GM21619 (cell line): ENCODE measurements around the gene PGP.

Experiments used
- ATAC-seq: cut with Tn5 transposase; IDR thresholded peaks from one replicate; pipeline ENCODE4 v1.9.1; 2021; ENCODE audit not compliant: unreplicated experiment

PGP gene

DNA sequence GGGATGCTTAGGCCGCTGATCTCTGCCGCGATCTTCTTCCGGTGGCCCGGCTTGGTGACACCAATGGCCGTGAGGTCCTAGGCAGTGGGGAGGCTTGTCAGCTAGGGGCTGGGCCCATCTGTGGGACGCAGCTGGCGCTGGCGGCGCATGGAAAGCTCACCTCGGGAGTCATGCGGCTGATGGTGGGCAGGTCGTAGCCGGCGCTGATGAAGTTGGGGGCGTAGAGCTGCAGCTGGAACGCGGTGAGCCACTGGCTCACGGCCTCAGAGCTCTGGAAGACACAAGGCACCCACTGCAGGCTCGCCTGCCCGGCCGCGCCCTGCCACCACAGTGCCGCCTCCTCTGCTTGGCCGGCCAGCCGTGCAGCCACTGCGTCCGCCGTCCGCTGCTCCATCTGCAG is 31.0 kb downstream of the PGP start:
- ATAC-seq, result no peak

DNA sequence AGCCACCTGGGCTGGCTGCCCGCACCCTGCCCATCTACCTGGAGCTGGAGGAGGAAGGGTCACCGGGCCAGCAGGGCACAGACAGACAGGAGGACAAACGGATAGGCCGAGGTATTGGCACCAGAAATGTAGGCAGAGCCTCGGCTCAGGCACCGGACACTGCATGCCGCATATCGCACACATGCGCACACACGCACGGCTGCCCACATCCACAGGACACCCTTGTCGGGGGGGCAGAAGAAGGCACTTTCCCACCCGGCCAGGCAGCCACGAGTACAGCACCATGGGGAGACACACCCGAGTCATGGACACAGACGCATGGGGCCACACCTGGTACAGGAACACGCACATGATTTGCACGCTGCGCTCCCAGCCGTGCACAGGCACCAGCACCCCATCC is 32.7 kb downstream of the PGP start:
- no peak for ATAC-seq

DNA sequence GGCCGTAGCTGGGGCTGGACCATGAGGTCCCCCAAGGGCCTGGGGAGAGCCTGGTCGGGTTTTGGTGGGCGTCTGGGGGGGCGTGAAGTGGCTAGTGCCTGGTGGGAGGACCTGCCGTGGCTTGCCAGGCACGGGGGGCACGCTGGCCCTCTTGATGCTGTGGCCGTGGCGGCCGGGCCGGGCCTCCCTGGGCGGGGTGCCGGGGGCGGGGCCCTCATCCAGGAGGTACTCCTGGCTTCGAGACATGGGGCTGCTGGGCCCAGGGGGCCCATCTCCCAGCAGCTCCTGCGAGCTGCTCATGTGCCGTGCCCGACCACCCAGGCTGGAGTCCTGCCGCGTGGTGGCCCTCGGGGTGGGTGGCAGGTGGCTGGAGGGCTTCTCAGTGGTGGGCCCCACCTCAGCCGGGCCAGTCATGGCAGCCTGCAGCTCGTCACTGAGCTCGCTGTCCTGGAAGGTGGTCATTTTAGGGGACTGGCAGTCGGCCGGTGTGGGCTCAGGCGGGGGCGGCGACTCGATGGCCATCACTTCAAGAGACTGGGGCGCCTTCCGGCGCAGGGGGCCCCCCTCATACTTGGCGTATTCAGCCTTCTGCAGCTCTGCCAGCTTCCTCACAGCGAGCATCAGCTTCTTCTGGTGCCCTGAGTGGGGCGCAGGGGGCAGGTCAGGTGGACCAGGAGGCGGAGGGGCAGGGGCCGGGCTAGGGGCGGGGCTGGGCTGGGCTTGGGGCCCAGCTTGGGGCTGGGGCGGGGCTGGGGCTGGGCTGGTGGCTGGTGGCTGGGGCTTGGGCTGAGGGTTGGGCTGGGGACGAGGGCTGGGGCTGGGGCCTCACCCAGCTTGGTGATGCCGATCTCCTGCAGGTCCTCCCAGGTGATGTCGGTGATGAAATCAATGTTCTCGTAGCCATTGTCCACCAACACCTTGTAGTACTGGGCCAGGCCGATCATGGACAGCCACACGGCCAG is 33.4 kb downstream of the PGP start:
- no peak for ATAC-seq

DNA sequence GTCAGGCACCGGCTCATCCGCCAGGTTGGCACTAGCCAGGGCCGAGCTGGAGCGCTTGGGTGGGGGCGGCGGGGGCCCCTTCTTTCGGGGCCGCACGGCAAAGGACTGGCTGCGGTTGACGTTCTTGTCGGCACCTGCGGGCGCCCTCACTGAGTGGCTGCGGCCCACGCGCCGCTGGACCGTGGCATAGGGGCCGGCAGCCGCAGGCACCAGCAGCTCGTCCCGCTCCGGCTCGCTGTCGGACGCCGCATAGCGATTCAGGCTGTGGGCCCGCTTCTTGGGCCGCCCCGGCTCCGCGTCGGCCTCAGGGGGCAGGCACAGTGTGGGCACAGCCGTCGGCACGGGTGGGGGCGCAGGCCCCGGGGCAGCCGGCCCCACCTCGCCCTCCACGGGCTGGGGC is 34.2 kb downstream of the PGP start:
- no peak for ATAC-seq

DNA sequence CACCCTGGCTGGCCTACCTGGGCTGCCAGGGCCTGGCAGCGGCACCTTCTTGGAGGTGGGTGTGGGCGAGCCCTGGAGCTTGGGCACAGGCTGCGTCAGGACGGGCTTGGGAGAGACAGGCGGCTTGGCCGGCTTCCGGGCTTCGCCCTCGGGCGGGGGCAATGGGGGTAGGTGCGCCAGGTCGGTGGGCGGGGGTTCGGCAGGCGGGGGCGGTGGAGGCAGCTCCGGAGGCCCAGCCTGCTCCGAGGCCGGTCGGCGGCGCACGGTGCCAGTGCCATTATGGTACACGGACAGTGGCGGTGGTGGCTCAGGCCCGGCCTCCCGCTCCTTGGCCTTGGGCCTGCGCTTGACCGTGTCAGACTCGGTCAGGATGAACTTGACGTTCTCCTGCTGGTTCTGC is 35.1 kb downstream of the PGP start:
- ATAC-seq, result no peak

DNA sequence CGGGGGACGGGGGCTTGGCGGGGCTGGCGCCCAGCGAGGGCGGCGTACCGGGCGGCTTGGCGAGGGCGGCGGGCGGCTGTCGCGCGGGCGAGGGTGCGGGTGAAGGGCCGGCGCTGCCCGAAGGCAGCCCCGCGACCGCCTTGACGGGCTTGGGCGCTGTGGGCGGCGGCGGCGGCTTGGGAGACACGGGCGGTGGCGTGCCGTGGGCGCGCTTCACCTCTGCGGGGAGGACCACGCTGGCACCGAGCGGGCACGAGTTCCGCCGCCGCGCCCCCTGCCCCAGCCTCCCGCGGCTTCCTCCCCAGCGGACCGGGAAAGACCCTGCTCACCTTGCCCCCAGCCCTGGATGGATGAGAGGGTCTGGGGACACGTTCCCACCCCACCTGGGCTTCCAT is 35.5 kb downstream of the PGP start:
- no peak for ATAC-seq

DNA sequence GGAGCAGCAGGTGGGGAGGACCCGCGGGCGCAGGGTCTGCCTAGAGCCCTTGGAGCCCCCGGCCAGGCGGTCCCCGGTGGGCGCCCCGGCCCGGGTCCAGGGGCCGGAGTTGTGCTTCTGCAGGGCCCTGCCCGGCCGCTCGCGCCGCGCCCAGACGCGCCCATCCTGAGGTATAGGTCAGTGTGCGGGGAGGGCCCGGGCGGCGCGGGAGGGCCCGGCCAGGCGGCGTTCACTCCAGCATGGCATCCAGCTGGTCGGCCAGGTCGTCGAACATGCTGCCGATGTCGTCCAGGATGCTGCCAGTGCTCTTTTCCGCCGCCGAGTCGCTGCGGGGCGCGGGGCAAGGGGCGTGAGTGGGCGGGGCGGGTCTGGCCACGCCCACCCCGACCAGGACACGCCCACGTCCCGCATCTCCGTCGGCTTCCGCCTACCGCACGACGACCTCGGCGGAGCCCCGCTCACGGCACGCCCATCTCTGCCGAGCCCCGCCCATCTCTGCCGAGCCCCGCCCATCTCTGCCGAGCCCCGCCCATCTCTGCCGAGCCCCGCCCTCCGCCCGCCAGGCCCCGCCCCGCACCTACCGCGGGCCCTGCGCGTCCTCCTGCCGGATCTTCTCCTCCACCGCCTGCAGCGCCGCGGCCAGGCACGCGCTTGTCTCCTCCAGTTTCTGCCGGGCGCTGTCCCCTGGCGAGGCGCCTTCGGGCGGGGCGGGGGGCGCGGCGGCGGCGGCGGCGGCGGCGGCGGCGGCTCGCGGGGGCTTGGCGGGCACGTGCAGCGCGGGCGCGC is 36.1 kb downstream of the PGP start:
- ATAC-seq, result no peak

DNA sequence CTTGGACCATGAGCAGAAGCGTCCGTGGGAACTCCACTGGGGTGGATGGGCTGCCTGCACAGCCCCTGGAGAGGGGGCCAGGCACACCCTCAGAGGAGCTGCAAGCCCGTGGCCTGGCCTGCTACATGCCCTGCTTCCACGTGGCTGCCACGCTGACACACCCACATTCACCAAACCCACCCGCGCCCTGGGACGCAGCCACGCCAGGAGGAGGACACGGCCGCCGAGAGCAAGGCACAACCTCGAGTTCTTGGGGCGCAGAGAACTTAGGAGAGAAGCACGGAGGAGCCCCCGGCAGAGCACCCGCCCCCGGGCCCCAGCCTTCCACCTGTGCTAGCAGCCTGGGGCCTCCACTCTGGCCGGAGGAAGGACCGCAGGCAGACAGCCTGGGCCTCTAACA is 37.1 kb downstream of the PGP start:
- ATAC-seq, result no peak

DNA sequence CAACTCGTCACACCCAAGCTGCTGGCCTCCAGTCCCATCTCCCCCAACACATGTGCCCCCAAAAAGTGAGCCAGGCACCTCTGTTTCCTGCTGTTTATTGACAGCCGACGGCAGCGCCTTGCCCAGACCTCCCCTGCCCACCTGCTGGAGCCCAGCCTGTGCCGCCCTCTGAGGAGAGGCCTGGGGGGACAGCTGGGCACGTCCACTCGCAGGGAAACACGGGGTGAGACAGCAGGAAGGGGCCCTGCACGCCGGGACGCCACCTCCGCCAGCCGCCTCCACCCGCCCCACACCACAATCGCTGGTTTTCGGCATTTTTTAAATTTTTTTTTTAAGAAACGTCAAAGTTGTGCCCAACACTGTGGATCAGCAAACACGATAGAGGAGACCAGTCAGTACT is 37.5 kb downstream of the PGP start:
- ATAC-seq, result no peak

DNA sequence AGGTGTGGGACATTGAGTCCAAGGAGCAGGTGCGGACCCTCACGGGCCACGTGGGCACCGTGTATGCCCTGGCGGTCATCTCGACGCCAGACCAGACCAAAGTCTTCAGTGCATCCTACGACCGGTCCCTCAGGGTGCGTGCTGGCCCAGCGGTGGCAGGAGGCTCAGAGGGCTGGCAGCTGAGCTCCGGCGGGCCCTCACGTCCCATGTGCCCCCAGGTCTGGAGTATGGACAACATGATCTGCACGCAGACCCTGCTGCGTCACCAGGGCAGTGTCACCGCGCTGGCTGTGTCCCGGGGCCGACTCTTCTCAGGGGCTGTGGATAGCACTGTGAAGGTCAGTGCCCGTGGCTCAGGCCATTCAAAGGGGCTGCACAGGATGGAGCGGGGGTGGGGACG is 38.6 kb downstream of the PGP start:
- ATAC-seq, result no peak

DNA sequence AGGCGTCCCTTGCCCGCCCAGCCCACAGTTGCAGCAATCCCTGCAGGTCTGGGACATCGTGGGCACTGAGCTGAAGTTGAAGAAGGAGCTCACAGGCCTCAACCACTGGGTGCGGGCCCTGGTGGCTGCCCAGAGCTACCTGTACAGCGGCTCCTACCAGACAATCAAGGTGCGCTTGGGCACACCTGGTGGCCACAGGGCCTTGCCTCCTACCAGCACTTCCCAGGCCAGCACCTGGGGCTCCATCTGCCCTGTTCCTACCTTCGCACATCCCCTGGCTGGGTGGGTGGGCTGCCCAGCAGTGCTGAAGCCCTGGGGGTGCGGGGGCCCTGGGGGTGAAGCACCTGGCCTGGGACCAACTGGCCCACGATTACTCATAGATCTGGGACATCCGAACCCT is 39.2 kb downstream of the PGP start:
- no peak for ATAC-seq

DNA sequence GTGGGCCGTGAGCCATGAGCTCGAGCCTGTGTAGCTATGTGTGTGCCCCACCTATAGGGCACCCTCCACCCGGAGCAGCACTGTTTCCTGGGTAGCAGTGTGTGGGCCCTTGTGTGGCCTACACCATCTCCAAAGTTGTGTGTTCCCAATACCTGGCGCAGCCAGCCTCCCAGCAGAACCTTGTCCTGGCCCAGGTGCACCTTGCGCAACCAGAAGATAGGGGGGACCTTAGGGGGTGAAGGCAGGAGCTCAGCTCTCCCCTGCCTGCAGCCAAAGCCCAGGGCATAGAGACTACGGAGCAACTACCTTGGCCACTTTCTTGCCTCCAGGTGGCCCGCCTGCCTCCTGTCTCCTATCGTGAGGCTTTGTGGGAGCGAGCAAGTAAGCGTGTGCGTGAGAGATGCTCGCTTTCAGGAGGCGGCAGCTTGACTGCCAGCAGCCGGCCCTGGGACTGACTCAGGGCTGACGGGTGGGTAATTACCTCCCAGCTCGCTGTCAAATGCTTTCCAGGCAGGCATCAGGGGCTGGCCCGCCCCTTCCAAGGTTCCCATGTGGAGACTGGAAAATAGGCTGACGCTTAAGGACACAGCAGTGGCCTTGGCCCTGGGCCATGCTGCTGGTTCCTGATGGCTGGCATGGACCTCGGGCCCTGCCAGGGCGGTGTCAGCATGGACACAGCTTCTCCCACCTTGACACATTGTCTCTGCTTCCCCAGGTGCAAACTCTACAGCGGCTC is 40.1 kb downstream of the PGP start:
- ATAC-seq, result no peak

DNA sequence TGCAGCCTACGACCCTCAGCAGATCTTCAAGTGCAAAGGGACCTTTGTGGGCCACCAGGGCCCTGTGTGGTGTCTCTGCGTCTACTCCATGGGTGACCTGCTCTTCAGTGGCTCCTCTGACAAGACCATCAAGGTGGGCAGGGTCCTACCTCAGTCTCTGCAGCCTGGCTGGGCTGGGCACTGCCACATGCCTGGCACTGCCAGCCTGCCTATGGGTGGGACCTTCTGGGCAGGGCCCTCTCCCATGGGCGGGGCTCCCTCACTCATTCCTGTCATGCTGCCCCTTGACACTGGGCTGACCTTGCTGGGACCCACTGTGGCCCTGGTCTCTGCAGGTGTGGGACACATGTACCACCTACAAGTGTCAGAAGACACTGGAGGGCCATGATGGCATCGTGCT is 40.7 kb downstream of the PGP start:
- ATAC-seq, result no peak

DNA sequence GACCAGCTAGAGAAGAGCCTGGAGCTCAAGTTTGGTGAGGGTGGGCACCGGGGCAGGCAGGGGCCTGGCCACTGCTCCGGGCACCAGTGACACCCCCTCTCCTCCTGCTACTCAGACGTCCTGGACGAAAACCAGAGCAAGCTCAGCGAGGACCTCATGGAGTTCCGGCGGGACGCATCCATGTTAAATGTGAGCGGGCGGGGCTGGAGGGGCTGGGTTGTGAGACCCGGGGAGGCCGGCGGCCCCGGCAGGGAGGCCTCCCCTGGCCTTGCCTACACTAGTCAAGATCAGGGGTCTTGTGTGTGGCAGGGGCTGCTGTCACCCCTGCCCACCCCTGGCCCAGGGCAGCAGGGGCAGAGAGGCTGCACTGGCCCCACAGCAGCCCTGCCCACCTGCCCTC is 41.3 kb downstream of the PGP start:
- ATAC-seq, result no peak

DNA sequence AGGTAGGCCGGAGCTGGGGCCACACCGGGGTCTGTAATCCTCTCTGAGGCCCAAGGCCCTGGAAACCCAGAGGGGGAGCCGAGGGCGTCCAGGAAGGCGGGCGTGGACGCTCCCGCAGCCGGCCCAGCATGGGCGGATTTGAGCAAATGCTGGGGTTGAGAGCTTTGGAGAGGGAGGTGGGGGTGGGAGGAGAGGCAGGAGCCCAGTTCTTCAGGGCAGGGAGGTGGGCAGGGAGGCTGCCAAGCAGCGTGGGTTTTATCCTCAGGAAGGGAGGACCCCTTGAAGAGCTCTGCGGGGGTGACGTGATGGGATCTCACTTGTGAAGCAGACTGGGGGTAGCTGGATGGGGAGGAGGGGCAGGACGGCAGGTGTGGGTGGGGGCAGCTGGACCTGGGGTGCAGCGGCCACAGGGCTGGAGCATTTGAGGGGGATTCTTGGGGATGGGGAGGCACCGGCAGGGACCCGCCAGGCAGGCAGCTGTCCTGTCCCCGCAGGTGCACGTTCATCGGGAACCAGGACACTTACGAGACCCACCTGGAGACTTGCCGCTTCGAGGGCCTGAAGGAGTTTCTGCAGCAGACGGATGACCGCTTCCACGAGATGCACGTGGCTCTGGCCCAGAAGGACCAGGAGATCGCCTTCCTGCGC is 41.8 kb downstream of the PGP start:
- no peak for ATAC-seq

DNA sequence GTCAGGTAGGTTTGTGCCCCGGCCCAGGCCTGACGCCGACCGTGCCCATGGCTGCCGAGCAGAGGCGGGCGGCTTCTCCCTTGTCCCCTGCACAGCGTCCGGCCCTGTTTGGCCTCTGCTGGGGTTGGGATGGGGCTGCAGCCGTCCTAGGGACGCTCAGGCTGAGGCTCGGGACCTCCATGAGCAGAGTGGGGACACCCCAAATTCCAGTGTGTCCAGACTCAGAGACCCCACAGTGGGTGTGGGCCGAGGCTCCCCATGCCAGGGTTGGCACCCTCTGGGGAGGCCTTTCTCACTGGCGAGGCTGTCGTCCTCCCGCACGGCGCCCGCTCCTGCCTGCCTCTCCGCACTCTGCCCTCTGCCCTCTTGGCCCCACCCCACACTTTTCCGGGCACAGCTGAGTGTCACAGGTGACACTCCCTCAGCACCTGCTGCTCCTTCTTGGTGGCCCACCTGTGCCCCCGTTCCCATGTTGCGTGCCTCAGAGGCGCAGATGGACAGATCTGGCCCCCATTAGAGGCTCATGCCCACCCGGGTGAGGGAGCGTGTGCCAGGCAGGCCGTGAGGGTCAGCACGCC is 43.0 kb downstream of the PGP start:
- ATAC-seq, result no peak

DNA sequence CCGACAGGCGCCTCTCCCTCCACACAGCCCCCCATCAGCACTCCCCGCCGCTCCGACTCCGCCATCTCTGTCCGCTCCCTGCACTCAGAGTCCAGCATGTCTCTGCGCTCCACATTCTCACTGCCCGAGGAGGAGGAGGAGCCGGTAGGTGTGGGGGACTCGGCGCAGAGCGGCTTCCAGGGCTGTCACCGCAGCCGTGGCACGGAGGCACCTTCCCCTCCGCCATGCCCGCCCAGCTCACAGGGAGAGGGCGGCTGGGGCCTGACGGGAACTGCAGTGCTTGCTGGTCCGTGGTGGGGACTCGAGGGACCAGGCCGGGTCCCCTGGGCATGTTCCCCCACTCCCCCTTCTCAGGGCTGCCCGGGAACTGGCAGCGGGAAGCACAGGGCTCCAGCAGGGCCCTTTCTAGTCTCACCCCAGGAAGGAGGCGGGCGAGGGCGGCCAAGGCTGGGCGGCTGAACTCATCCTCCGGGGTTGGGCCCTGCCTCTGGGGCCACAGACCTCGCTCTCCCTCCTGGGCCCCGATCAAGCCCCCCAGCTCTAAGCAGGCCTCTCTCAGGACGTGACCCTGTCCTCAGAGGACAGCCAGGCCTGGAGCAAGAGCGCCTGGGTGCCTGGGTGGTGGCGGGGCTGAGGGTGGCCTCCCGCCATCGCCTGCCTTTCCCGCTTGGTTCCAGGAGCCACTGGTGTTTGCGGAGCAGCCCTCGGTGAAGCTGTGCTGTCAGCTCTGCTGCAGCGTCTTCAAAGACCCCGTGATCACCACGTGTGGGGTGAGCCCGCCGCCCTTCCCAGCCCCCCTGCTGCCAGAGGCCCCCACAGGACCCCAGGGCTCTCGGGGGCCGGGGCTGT is 43.8 kb downstream of the PGP start:
- no peak for ATAC-seq

DNA sequence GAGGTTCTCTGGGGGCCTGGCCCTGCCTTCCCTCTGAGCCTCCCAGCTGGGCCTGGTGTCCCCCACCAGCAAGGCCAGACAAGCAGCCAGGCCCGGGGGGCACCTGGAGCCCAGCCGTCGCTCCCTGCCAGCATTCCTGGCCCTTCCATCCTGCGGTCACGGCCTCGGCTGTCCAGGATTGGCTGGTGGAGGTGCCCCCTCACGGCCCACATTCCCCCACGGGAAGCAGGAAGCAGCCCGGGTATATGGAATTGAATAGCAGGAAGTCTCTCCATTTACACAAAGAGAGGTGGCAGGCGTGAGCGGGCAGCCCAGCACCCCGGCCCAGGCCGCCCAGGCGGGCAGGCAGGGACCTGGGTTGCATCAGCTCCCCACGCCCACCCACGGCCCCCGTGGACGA is 44.6 kb downstream of the PGP start:
- ATAC-seq, result no peak

DNA sequence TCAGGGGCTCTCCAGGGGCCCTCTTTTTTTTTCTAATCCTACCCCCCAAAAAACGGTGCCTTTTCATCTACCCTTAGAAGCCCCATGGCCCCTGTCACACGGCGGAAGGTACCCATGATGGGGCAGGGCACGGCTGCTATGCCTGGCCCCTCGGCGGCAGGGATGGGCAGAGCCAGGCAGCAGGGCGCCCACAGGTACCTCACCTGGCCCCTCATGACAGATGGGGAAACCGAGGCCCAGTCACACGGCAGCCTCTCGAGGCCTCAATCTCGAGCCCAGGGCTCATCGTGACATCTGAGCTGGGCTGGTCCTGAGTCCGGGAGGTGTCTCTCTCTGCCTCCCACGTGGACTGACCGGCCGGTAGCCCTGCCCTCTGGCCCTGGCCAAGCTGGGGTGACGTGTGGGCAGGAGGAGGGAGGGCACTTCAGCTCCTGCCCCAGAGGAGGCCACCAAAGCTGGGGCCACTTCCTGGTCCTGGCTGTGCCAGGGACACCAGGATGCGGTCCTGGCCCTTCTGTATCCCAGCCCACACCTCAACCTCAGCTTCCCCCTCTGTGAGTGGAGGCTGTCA is 47.5 kb downstream of the PGP start:
- ATAC-seq, result no peak
